Muscle of leg (tissue), 11 donors: ENCODE data around the gene HIVEP1. TPM values are rescaled to one million over a fixed set of nuclear protein-coding genes. Genes with fewer than 3 reads are reported as not detected.

Experiments
- DNase-seq: peaks from one replicate; pipeline ENCODE4 v3.0.0; 2013
- H3K27ac ChIP-seq: one replicate; pipeline ENCODE4 v1.5.1; 2013; ENCODE audit warnings: mild to moderate bottlenecking, low read length, control low read depth
- H3K27me3 ChIP-seq: one replicate; pipeline ENCODE4 v1.6.1; 2013; ENCODE audit warnings: low read length; ENCODE audit not compliant: control insufficient read depth, insufficient read depth
- H3K36me3 ChIP-seq: one replicate; pipeline ENCODE4 v1.6.1; 2013; ENCODE audit warnings: low read length; ENCODE audit not compliant: control insufficient read depth, insufficient read depth
- H3K4me1 ChIP-seq: one replicate; pipeline ENCODE4 v1.6.1; 2013; ENCODE audit warnings: low read length; ENCODE audit not compliant: control insufficient read depth, insufficient read depth
- H3K4me3 ChIP-seq: one replicate; pipeline ENCODE4 v1.5.1; 2013; ENCODE audit warnings: low read length, control low read depth
- H3K9me3 ChIP-seq: replicated peaks from 2 replicates; pipeline ENCODE4 v1.6.1; 2013; ENCODE audit warnings: low read depth, low read length; ENCODE audit not compliant: control insufficient read depth
- whole genome bisulfite sequencing: methylation state at CpG from one replicate; pipeline ENCODE4 v1.1.5; 2013; ENCODE audit warnings: missing lambda C conversion rate; ENCODE audit not compliant: insufficient coverage; 5-methylcytosine and 5-hydroxymethylcytosine counted together
- polyA plus RNA-seq, 8 donors: library from polyadenylated mRNA; unstranded; fragments of 120-200 nt; gene quantifications; one replicate each; pipeline versions ENCODE4 v1.2.1 to v1.2.3, GENCODE V29; 2013; ENCODE audit warnings: inconsistent platforms in 1 of 8, low replicate concordance in 1 of 8; ENCODE audit not compliant: insufficient read length in 8 of 8, insufficient read depth in 1 of 8
- total RNA-seq: library from RNA; stranded (reverse); fragments of 120-200 nt; gene quantifications from one replicate; pipeline ENCODE4 v1.2.4, GENCODE V29; 2013

HIVEP1 gene
- total and polyA plus RNA-seq, 9 donors, result 16.7 to 27.8 (median 20.7) TPM

GRCh38 chr6:12039540-12040459, 27.7 kb downstream of the HIVEP1 start:
- H3K36me3 ChIP-seq, result no peaks in the 10 kb centered on the region
- H3K4me3 ChIP-seq, result no peak overlapping the region
- no peaks in the 10 kb centered on the region for H3K9me3 ChIP-seq
- H3K4me1 ChIP-seq, result peaks cover 5% of the 10 kb centered on the region
- H3K27me3 ChIP-seq, result no peaks in the 10 kb centered on the region
- 70% methylated on average over 8 of the region's 12 CpGs for WGBS
- no peak for DNase-seq
- no peak overlapping the region for H3K27ac ChIP-seq

DNA sequence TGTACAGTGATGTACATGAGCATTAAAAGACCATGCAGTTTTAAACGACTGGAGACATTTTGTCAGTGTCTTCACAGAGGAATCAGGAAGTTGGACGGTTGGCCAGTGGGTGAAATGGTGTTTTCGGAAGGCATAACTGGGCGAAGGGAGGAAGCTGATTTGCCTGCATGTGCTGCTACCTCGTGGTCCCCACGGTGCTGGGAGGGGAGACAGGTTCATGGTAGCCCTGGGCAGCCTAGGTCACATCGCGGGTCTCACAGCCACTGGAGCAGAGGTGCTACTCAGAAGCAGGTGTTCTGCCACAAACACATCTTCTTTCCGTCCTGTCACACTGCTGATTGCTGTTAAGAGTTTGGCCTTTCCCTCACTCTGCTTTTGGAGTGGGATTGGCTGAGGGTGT, 35.2 kb downstream of the HIVEP1 start:
- 88% methylated on average over 6 of the region's 9 CpGs for WGBS
- no peaks in the 10 kb centered on the region for H3K9me3 ChIP-seq
- no peaks in the 10 kb centered on the region for H3K27me3 ChIP-seq
- H3K27ac ChIP-seq, result no peak overlapping the region
- peaks cover 5% of the 10 kb centered on the region for H3K36me3 ChIP-seq
- peaks cover 2% of the 10 kb centered on the region for H3K4me1 ChIP-seq
- H3K4me3 ChIP-seq, result no peak overlapping the region
- DNase-seq, result no peak

DNA sequence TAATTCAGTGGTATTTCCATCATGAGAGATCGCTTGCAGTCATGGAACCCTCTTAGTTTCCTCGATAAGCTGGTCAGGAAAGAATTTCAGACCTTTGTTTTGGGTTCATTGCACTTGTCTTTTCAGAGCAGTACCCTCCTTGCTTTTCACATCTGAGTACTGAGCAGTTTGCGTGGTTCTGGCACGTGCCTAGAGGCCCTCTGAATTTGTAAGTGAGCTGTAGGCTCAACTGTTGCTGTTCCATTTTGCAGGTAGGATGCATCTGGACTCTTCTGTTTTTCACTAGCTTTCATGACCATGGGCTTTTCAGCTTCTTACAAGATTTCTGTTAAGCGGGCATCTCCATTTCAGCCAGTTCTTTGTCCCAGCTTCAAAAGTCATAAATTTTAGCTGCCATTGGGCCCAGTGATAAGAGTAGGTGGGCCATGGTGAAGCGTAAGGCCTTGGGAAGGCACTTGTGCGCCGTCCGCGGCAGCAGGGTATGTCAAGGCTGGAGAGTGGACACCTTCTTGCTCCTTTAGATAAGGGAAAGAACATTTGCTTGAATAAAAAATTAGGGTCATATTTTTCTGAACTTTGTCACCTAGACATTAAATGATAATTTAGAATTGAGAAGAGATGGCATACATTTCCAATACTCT, 35.8 kb downstream of the HIVEP1 start:
- 97% methylated on average over 5 of the region's 10 CpGs for WGBS
- Histone ChIP-seq H3K36me3 (peaks cover 5% of the 10 kb centered on the region), H3K27me3 (no peaks in the 10 kb centered on the region), H3K4me1 (peaks cover 2% of the 10 kb centered on the region), H3K27ac (no peak overlapping the region), H3K9me3 (no peaks in the 10 kb centered on the region), H3K4me3 (no peak overlapping the region)
- no peak for DNase-seq

GRCh38 chr6:12048609-12049008, 36.5 kb downstream of the HIVEP1 start:
- DNase-seq, result no peak
- Histone ChIP-seq H3K36me3 (peaks cover 5% of the 10 kb centered on the region), H3K27me3 (no peaks in the 10 kb centered on the region), H3K4me1 (peaks cover 2% of the 10 kb centered on the region), H3K27ac (no peak overlapping the region), H3K9me3 (no peaks in the 10 kb centered on the region), H3K4me3 (no peak overlapping the region)
- WGBS, result no CpG with 5 or more reads among the region's 2 CpGs

DNA sequence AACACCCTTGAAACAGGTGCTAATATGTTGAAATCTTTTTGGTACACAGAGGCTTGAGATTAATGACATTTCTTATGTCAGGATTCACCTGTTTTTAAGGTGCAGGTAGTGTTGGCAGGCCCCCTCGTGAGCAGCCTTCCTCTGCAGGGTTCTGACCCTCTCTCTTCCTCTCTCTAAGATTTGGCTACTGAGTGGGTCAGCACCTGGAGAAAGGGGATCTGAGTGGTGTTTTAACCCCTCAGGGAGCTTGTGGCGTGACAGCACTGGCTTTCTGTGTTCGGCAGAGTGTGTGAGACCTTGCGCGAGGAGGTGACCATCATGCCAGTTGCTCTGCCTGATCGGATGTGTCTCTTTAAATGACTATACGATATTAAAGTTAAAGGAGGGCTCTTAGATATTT, 37.1 kb downstream of the HIVEP1 start:
- Histone ChIP-seq H3K4me3 (no peak overlapping the region), H3K9me3 (no peaks in the 10 kb centered on the region), H3K27me3 (no peaks in the 10 kb centered on the region), H3K27ac (no peak overlapping the region), H3K36me3 (peaks cover 5% of the 10 kb centered on the region), H3K4me1 (peaks cover 2% of the 10 kb centered on the region)
- DNase-seq, result no peak
- 90% methylated on average over 4 of the region's 7 CpGs for WGBS

GRCh38 chr6:12051861-12052368, 39.8 kb downstream of the HIVEP1 start:
- no CpG with 5 or more reads among the region's 4 CpGs for WGBS
- peaks cover 5% of the 10 kb centered on the region for H3K36me3 ChIP-seq
- H3K4me3 ChIP-seq, result no peak overlapping the region
- H3K27me3 ChIP-seq, result no peaks in the 10 kb centered on the region
- H3K9me3 ChIP-seq, result no peaks in the 10 kb centered on the region
- H3K4me1 ChIP-seq, result no peaks in the 10 kb centered on the region
- DNase-seq, result peak; percentile 25
- H3K27ac ChIP-seq, result no peak overlapping the region

- no peak overlapping the region for H3K4me3 ChIP-seq
- no peak overlapping the region for H3K27ac ChIP-seq
- DNase-seq, result peak; percentile 72
- H3K36me3 ChIP-seq, result no peaks in the 10 kb centered on the region
- peaks cover 2% of the 10 kb centered on the region for H3K4me1 ChIP-seq
- no CpG with 5 or more reads among the region's 5 CpGs for WGBS
- H3K27me3 ChIP-seq, result no peaks in the 10 kb centered on the region
- H3K9me3 ChIP-seq, result no peaks in the 10 kb centered on the region
These were observed 46.3 kb downstream of the HIVEP1 start for GRCh38 chr6:12058172-12058961.

GRCh38 chr6:12060780-12061609, 48.9 kb downstream of the HIVEP1 start:
- Histone ChIP-seq H3K9me3 (no peaks in the 10 kb centered on the region), H3K4me3 (no peak overlapping the region), H3K36me3 (no peaks in the 10 kb centered on the region), H3K4me1 (peaks cover 7% of the 10 kb centered on the region), H3K27ac (no peak overlapping the region), H3K27me3 (no peaks in the 10 kb centered on the region)
- DNase-seq, result peak; percentile 72
- WGBS, result 50% methylated on average over 10 of the region's 15 CpGs

DNA sequence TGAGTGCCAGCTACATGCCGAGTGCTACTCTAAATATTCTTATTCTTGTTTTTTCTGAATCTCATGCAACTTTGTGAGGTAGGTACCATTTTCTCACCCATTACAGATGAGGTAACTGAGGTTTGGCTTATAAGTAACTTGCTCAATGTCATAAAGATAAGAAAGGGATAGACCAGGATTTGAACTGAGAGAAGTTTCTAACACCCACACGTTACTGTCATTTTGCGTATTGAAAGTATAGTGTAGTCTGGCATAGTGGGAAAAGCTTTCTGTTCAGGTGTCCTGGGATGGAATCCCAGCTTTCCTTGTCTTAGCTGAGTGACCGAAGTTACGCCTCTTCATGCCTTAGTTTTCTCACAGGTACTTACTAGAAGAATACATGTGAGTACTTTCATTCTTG, 50.5 kb downstream of the HIVEP1 start:
- no peak overlapping the region for H3K4me3 ChIP-seq
- no peaks in the 10 kb centered on the region for H3K36me3 ChIP-seq
- no peaks in the 10 kb centered on the region for H3K9me3 ChIP-seq
- no peaks in the 10 kb centered on the region for H3K27me3 ChIP-seq
- DNase-seq, result no peak
- peaks cover 7% of the 10 kb centered on the region for H3K4me1 ChIP-seq
- WGBS, result 100% methylated on average over 2 of the region's 5 CpGs
- H3K27ac ChIP-seq, result no peak overlapping the region
